Lower lobe of right lung (tissue), 2 donors: ENCODE results near the gene MTOR. TPM values are rescaled to one million over a fixed set of nuclear protein-coding genes. Genes with fewer than 3 reads are reported as not detected.

ENCODE experiments used
- ATAC-seq, 2 donors: fragments of 200-7000 bp; cut with Tn5 transposase; one replicate each; pipeline ENCODE4 v1.9.1; 2020 to 2022; ENCODE audit warnings: mild to moderate bottlenecking in 2 of 2, moderate library complexity in 2 of 2
- DNase-seq: peaks from one replicate; pipeline ENCODE4 v3.0.0-alpha.2; 2020
- H3K27ac ChIP-seq: fragments of 200-600 bp; one replicate; pipeline ENCODE4 v1.8.0; 2022
- H3K27me3 ChIP-seq: fragments of 200-600 bp; one replicate; pipeline ENCODE4 v1.8.0; 2022; ENCODE audit warnings: low read depth
- H3K36me3 ChIP-seq: fragments of 200-600 bp; one replicate; pipeline ENCODE4 v1.8.0; 2022; ENCODE audit warnings: mild to moderate bottlenecking
- H3K4me1 ChIP-seq: fragments of 200-600 bp; one replicate; pipeline ENCODE4 v1.8.0; 2022
- H3K4me3 ChIP-seq: fragments of 200-600 bp; one replicate; pipeline ENCODE4 v1.8.0; 2022; ENCODE audit warnings: mild to moderate bottlenecking
- H3K9me3 ChIP-seq: fragments of 200-600 bp; one replicate; pipeline ENCODE4 v1.8.0; 2022
- CTCF ChIP-seq: fragments of 200-600 bp; IDR thresholded peaks from one replicate; pipeline ENCODE4 v1.8.0; 2022; ENCODE audit warnings: antibody characterized with exemption, mild to moderate bottlenecking
- intact Hi-C: fragments of 100-400 bp; cut with DNase I; formaldehyde crosslinking; loops from one replicate; pipeline ENCODE4 v1.11.0; 2022
- total RNA-seq: library from RNA; stranded (reverse); fragmentation: NEBNext Ultra II Directional; extraction: Animal tissue kit (Norgen Biotek cat#: 25700); gene quantifications from one replicate; pipeline ENCODE4 v1.2.1, GENCODE V29; 2021
- donor health status: DM: no; HTN: yes; CAD: no; lungs with severe emphysema.

MTOR gene
- total RNA-seq, 1 donor from 2014 or later = 33.7 TPM

- no peak for DNase-seq
- no peak for TF ChIP-seq CTCF
- Histone ChIP-seq H3K27me3 (no peaks in the 10 kb centered on the region), H3K36me3 (peaks cover 91% of the 10 kb centered on the region), H3K9me3 (no peaks in the 10 kb centered on the region), H3K4me3 (no peak overlapping the region), H3K27ac (no peak overlapping the region), H3K4me1 (no peaks in the 10 kb centered on the region)
- ATAC-seq = no peak
- intact Hi-C loops = no loop called here
These were observed 33.1 kb downstream of the MTOR start for GRCh38 chr1:11229203-11229602.

GRCh38 chr1:11227106-11228077 lies 35.0 kb downstream of the MTOR start:
- H3K36me3 ChIP-seq = peaks cover 89% of the 10 kb centered on the region
- no peak overlapping the region for H3K27ac ChIP-seq
- H3K4me3 ChIP-seq = no peak overlapping the region
- no peak for TF ChIP-seq CTCF
- ATAC-seq (no peak), DNase-seq (no peak)
- H3K27me3 ChIP-seq = no peaks in the 10 kb centered on the region
- intact Hi-C loops = no loop called here
- no peaks in the 10 kb centered on the region for H3K9me3 ChIP-seq
- no peaks in the 10 kb centered on the region for H3K4me1 ChIP-seq

GRCh38 chr1:11216074-11216473 lies 46.3 kb downstream of the MTOR start:
- Histone ChIP-seq H3K4me3 (no peak overlapping the region), H3K27ac (no peak overlapping the region), H3K9me3 (no peaks in the 10 kb centered on the region), H3K4me1 (no peaks in the 10 kb centered on the region), H3K27me3 (no peaks in the 10 kb centered on the region), H3K36me3 (peaks cover 91% of the 10 kb centered on the region)
- no peak for TF ChIP-seq CTCF
- intact Hi-C loops = no loop called here
- DNase-seq = no peak
- ATAC-seq = no peak

GRCh38 chr1:11215381-11216005 lies 46.9 kb downstream of the MTOR start:
- H3K4me3 ChIP-seq = no peak overlapping the region
- H3K9me3 ChIP-seq = no peaks in the 10 kb centered on the region
- no peak for DNase-seq
- H3K4me1 ChIP-seq = no peaks in the 10 kb centered on the region
- no peak overlapping the region for H3K27ac ChIP-seq
- peaks cover 92% of the 10 kb centered on the region for H3K36me3 ChIP-seq
- TF ChIP-seq CTCF = no peak
- no peak for ATAC-seq
- H3K27me3 ChIP-seq = no peaks in the 10 kb centered on the region
- intact Hi-C loops = no loop called here

- intact Hi-C loops = no loop called here
- Histone ChIP-seq H3K27me3 (no peaks in the 10 kb centered on the region), H3K4me1 (no peaks in the 10 kb centered on the region), H3K4me3 (no peak overlapping the region), H3K9me3 (no peaks in the 10 kb centered on the region), H3K27ac (no peak overlapping the region), H3K36me3 (peaks cover 92% of the 10 kb centered on the region)
- DNase-seq = no peak
- TF ChIP-seq CTCF = no peak
- ATAC-seq = no peak
These were observed 47.5 kb downstream of the MTOR start for GRCh38 chr1:11214698-11215380.
